DOHH2 (cell line): ENCODE results near the gene RNF150.

ENCODE experiments used
- H3F3A ChIP-seq: fragments of 200-600 bp; sonication (generic), shearing (Covaris generic); 2 replicates; pipeline ENCODE4 v1.6.0; 2016; ENCODE audit warnings: antibody characterized with exemption, mild to moderate bottlenecking; ENCODE audit not compliant: control insufficient read depth, insufficient read depth
- H3K27ac ChIP-seq: fragments of 200-600 bp; sonication (generic); 2 replicates; pipeline ENCODE4 v1.5.1; 2014; ENCODE audit warnings: low read depth, mild to moderate bottlenecking, low read length, moderate library complexity
- H3K27me3 ChIP-seq: fragments of 200-600 bp; sonication (generic); 2 replicates; pipeline ENCODE4 v1.6.1; 2014; ENCODE audit warnings: mild to moderate bottlenecking, low read length, mixed read lengths; ENCODE audit not compliant: control insufficient read depth
- H3K36me3 ChIP-seq: fragments of 200-600 bp; sonication (generic); 2 replicates; pipeline ENCODE4 v1.6.1; 2014; ENCODE audit warnings: mild to moderate bottlenecking, low read length, moderate library complexity, mixed read lengths; ENCODE audit not compliant: control insufficient read depth
- H3K4me1 ChIP-seq: fragments of 200-600 bp; sonication (generic); 2 replicates; pipeline ENCODE4 v1.6.1; 2014; ENCODE audit warnings: mild to moderate bottlenecking, low read length, mixed read lengths; ENCODE audit not compliant: control insufficient read depth
- H3K4me2 ChIP-seq: fragments of 200-600 bp; sonication (generic); 2 replicates; pipeline ENCODE4 v1.6.0; 2014; ENCODE audit warnings: mild to moderate bottlenecking, low read length, moderate library complexity
- H3K4me3 ChIP-seq: fragments of 200-600 bp; sonication (generic); 2 replicates; pipeline ENCODE4 v1.5.1; 2014; ENCODE audit warnings: mild to moderate bottlenecking, low read length, mixed read lengths
- H3K79me2 ChIP-seq: fragments of 200-600 bp; sonication (generic); 2 replicates; pipeline ENCODE4 v1.6.1; 2014; ENCODE audit warnings: mild to moderate bottlenecking, low read length, mixed read lengths; ENCODE audit not compliant: control insufficient read depth
- H3K9me2 ChIP-seq: fragments of 200-600 bp; sonication (generic); replicated peaks from 2 replicates; pipeline ENCODE4 v1.6.1; 2014; ENCODE audit warnings: mild to moderate bottlenecking, low read length, mixed read lengths; ENCODE audit not compliant: control insufficient read depth
- H3K9me3 ChIP-seq: fragments of 200-600 bp; sonication (generic); 2 replicates; pipeline ENCODE4 v1.6.1; 2014; ENCODE audit warnings: antibody characterized with exemption, low read length, mixed read lengths; ENCODE audit not compliant: control insufficient read depth, insufficient read depth
- H4K20me1 ChIP-seq: fragments of 200-600 bp; sonication (generic); 2 replicates; pipeline ENCODE4 v1.6.0; 2014; ENCODE audit warnings: low read depth, mild to moderate bottlenecking, antibody characterized with exemption, low read length, moderate library complexity; ENCODE audit not compliant: control insufficient read depth, insufficient read depth
- CTCF ChIP-seq: fragments of 200-600 bp; sonication (generic); IDR thresholded peaks from one replicate; pipeline ENCODE4 v1.5.1; 2014; ENCODE audit warnings: antibody characterized with exemption, mild to moderate bottlenecking, low read depth, low read length; ENCODE audit not compliant: poor library complexity, severe bottlenecking
- EZH2phosphoT487 ChIP-seq: fragments of 200-600 bp; sonication (generic); IDR thresholded peaks from 2 replicates; pipeline ENCODE4 v1.6.1; 2017; ENCODE audit warnings: borderline replicate concordance, mild to moderate bottlenecking, antibody characterized with exemption, low read length, moderate library complexity, mixed read lengths

RNF150 gene

GRCh38 chr4:140865253-140866217 is 267.7 kb downstream of the RNF150 start:
- no peaks in the 10 kb centered on the region for H3K9me3 ChIP-seq
- no peaks in the 10 kb centered on the region for H3K79me2 ChIP-seq
- no peaks in the 10 kb centered on the region for H3K9me2 ChIP-seq
- no peaks in the 10 kb centered on the region for H3K36me3 ChIP-seq
- no peak overlapping the region for H3K27ac ChIP-seq
- no peaks in the 10 kb centered on the region for H3F3A ChIP-seq
- no peak overlapping the region for H3K4me2 ChIP-seq
- peaks cover 6% of the 10 kb centered on the region for H3K4me1 ChIP-seq
- TF ChIP-seq CTCF (no peak), EZH2phosphoT487 (no peak)
- H4K20me1 ChIP-seq: no peaks in the 10 kb centered on the region
- no peak overlapping the region for H3K4me3 ChIP-seq
- H3K27me3 ChIP-seq: peaks cover 22% of the 10 kb centered on the region

- no peaks in the 10 kb centered on the region for H3F3A ChIP-seq
- peaks cover 21% of the 10 kb centered on the region for H3K27me3 ChIP-seq
- no peak for TF ChIP-seq EZH2phosphoT487
- no peak for TF ChIP-seq CTCF
- no peak overlapping the region for H3K4me2 ChIP-seq
- H3K4me1 ChIP-seq: peaks cover 6% of the 10 kb centered on the region
- no peaks in the 10 kb centered on the region for H3K9me2 ChIP-seq
- H4K20me1 ChIP-seq: no peaks in the 10 kb centered on the region
- no peaks in the 10 kb centered on the region for H3K9me3 ChIP-seq
- no peaks in the 10 kb centered on the region for H3K79me2 ChIP-seq
- H3K36me3 ChIP-seq: no peaks in the 10 kb centered on the region
- H3K4me3 ChIP-seq: no peak overlapping the region
- no peak overlapping the region for H3K27ac ChIP-seq
These were observed 270.1 kb downstream of the RNF150 start for GRCh38 chr4:140863197-140863596.

- no peaks in the 10 kb centered on the region for H3K9me3 ChIP-seq
- no peaks in the 10 kb centered on the region for H3K36me3 ChIP-seq
- no peak overlapping the region for H3K4me2 ChIP-seq
- H3K27ac ChIP-seq: no peak overlapping the region
- H3K79me2 ChIP-seq: no peaks in the 10 kb centered on the region
- no peaks in the 10 kb centered on the region for H3K9me2 ChIP-seq
- no peaks in the 10 kb centered on the region for H4K20me1 ChIP-seq
- H3K4me1 ChIP-seq: peaks cover 6% of the 10 kb centered on the region
- H3F3A ChIP-seq: no peaks in the 10 kb centered on the region
- peaks cover 14% of the 10 kb centered on the region for H3K27me3 ChIP-seq
- no peak for TF ChIP-seq CTCF
- TF ChIP-seq EZH2phosphoT487: no peak
- H3K4me3 ChIP-seq: no peak overlapping the region
These were observed 271.2 kb downstream of the RNF150 start for GRCh38 chr4:140862177-140862442.
